Smooth muscle cell (in vitro differentiated cells): ENCODE measurements around the gene WIPI1. TPM values are rescaled to one million over a fixed set of nuclear protein-coding genes. Genes with fewer than 3 reads are reported as not detected.

ENCODE experiments used
- DNase-seq: peaks from one replicate; lab custom pipeline; 2025; ENCODE audit not compliant: unreplicated experiment; lab: John Stamatoyannopoulos, UW
- H2AFZ ChIP-seq: fragments of 200-600 bp; sonication (generic); 2 replicates; pipeline ENCODE4 v1.6.0; 2016; ENCODE audit warnings: antibody characterized with exemption, low read depth, mild to moderate bottlenecking
- H3F3A ChIP-seq: fragments of 200-600 bp; sonication (generic); 2 replicates; pipeline ENCODE4 v1.6.0; 2017; ENCODE audit warnings: antibody characterized with exemption, low read depth
- H3K27ac ChIP-seq: fragments of 200-600 bp; sonication (generic); 2 replicates; pipeline ENCODE4 v1.5.1; 2016; ENCODE audit warnings: low read depth, mild to moderate bottlenecking
- H3K27me3 ChIP-seq: fragments of 200-600 bp; sonication (generic); 2 replicates; pipeline ENCODE4 v1.6.1; 2016; ENCODE audit warnings: low read depth, mild to moderate bottlenecking
- H3K36me3 ChIP-seq: fragments of 200-600 bp; sonication (generic); 2 replicates; pipeline ENCODE4 v1.5.1; 2016; ENCODE audit warnings: low read depth
- H3K4me1 ChIP-seq: fragments of 200-600 bp; sonication (generic); 2 replicates; pipeline ENCODE4 v1.5.1; 2016; ENCODE audit warnings: low read depth
- H3K4me2 ChIP-seq: fragments of 200-600 bp; sonication (generic); 2 replicates; pipeline ENCODE4 v1.6.0; 2016; ENCODE audit warnings: mild to moderate bottlenecking
- H3K4me3 ChIP-seq: fragments of 200-600 bp; sonication (generic); 2 replicates; pipeline ENCODE4 v1.5.1; 2016; ENCODE audit warnings: mild to moderate bottlenecking
- H3K79me2 ChIP-seq: fragments of 200-600 bp; sonication (generic); 2 replicates; pipeline ENCODE4 v1.6.0; 2016; ENCODE audit warnings: low read depth, mild to moderate bottlenecking
- H3K9ac ChIP-seq: fragments of 200-600 bp; sonication (generic); 2 replicates; pipeline ENCODE4 v1.6.0; 2016; ENCODE audit warnings: low read depth
- H3K9me3 ChIP-seq: fragments of 200-600 bp; sonication (generic); replicated peaks from 2 replicates; pipeline ENCODE4 v1.5.1; 2016; ENCODE audit warnings: low read depth
- H4K20me1 ChIP-seq: fragments of 200-600 bp; sonication (generic); 2 replicates; pipeline ENCODE4 v1.6.0; 2016; ENCODE audit warnings: low read depth
- WGBS: methylation state at CpG from one replicate; pipeline ENCODE4 v1.1.7; 2016; ENCODE audit warnings: low lambda C conversion rate; 5-methylcytosine and 5-hydroxymethylcytosine counted together
- polyA plus RNA-seq: library from polyadenylated mRNA; unstranded; fragments of >200 nt; fragmentation: Nextera tagmentation; extraction: Ambion mirVana; gene quantifications from 2 replicates; pipeline ENCODE4 v1.2.1, GENCODE V29; 2016
- total RNA-seq: library from RNA; depleted of rRNA; stranded (reverse); fragments of >200 nt; gene quantifications from 2 replicates; pipeline ENCODE4 v1.2.3, GENCODE V29; 2014
- TF ChIP-seq, protein P1 (sequence below): fragments of 200-600 bp; sonication (generic); IDR thresholded peaks from 2 replicates; pipeline ENCODE4 v1.5.1; 2017; ENCODE audit warnings: borderline replicate concordance, mild to moderate bottlenecking, antibody characterized with exemption; ENCODE audit not compliant: insufficient read depth, poor library complexity, severe bottlenecking

WIPI1 gene
- total and polyA plus RNA-seq, 2 experiments from 2014 or later: 188 to 196 TPM

DNA sequence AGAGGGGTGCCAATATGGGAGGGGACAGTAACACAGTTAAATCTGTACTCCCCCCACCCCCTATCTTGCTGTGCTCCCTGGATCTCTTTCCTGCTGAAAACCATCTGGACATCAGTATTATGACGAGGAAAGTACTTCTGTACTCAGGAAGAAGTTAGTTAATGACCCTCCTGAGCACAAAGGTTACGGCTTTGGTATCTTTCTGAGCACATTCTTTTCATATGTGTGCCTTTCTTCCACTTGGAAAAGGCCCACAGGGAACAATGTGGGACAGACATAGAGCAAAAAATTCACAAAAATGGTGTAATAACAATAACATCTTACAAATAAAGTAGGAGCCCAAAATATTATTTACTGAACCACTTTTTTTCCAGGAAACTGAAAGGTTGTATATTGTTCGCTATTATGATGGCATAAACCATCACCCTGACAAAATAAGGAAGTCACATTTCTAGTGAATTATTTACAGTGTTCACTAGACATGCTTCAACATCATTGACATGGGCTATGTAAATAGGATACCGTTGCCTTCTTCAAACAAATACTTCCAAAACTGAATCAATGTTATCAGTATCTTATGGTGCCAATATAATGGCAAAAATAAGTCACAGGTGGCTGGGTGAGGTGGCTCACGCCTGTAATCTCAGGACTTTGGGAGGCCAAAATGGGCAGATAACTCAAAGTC lies 5.5 kb downstream of the WIPI1 start:
- Histone ChIP-seq H3K9ac (no peak overlapping the region), H3K79me2 (peaks cover 47% of the 10 kb centered on the region), H3K27ac (no peak overlapping the region), H4K20me1 (peaks cover 92% of the 10 kb centered on the region), H3K36me3 (peaks cover 19% of the 10 kb centered on the region), H3K4me1 (no peaks in the 10 kb centered on the region), H2AFZ (no peak overlapping the region), H3K27me3 (no peaks in the 10 kb centered on the region), H3K4me2 (no peak overlapping the region), H3K9me3 (no peaks in the 10 kb centered on the region), H3K4me3 (no peak overlapping the region), H3F3A (peaks cover 16% of the 10 kb centered on the region)
- TF ChIP-seq, protein P1, sequence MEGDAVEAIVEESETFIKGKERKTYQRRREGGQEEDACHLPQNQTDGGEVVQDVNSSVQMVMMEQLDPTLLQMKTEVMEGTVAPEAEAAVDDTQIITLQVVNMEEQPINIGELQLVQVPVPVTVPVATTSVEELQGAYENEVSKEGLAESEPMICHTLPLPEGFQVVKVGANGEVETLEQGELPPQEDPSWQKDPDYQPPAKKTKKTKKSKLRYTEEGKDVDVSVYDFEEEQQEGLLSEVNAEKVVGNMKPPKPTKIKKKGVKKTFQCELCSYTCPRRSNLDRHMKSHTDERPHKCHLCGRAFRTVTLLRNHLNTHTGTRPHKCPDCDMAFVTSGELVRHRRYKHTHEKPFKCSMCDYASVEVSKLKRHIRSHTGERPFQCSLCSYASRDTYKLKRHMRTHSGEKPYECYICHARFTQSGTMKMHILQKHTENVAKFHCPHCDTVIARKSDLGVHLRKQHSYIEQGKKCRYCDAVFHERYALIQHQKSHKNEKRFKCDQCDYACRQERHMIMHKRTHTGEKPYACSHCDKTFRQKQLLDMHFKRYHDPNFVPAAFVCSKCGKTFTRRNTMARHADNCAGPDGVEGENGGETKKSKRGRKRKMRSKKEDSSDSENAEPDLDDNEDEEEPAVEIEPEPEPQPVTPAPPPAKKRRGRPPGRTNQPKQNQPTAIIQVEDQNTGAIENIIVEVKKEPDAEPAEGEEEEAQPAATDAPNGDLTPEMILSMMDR: no peak
- 94% methylated on average over 5 of the region's 5 CpGs for WGBS
- no peak for DNase-seq

DNA sequence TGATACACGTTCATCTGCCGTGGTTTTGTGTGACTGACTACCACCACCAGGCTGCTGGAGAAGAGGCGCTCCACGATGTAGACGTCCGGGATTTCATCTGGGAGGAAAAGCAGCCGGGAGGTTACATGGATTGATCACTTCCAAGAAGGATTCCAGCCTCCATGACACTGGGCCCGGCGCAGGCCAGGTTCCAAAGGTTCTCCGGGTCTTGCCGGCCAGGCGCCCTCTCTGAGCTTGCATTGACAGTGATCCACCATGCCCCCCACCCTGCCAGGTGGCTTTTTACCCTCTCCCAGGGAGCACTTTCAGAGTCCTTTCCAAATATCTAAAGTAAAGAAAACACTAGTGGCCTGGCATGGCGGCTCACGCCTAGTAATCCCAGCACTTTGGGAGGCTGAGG lies 6.5 kb downstream of the WIPI1 start:
- Histone ChIP-seq H3K9ac (no peak overlapping the region), H4K20me1 (peaks cover 95% of the 10 kb centered on the region), H3F3A (peaks cover 5% of the 10 kb centered on the region), H3K27me3 (no peaks in the 10 kb centered on the region), H3K9me3 (no peaks in the 10 kb centered on the region), H3K4me1 (no peaks in the 10 kb centered on the region), H3K36me3 (peaks cover 30% of the 10 kb centered on the region), H3K79me2 (peaks cover 47% of the 10 kb centered on the region), H2AFZ (no peak overlapping the region), H3K4me2 (no peak overlapping the region), H3K27ac (no peak overlapping the region), H3K4me3 (no peak overlapping the region)
- 93% methylated on average over 12 of the region's 14 CpGs for WGBS
- TF ChIP-seq, protein P1: no peak
- DNase-seq: no peak

DNA sequence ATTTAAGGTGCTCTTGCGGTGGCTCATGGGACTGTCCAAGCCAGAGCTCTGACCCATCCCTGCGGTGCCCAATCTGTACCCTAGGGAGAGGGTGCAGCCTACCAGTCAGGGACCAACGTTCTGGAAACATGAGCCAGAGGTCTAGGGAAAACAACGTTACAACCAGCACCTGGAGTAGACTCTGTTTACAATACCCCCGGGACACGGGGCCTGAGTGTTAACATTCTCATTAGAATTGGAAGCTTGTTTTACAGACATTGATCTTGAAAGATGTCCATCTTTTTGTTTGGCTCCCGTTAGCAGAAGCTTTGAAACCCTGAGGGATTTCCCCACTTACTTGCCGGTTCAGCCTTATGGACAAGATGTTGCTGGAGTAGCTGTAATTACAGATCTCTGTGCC lies 6.9 kb downstream of the WIPI1 start:
- Histone ChIP-seq H2AFZ (no peak overlapping the region), H3K4me3 (no peak overlapping the region), H3K4me2 (no peak overlapping the region), H3K4me1 (no peaks in the 10 kb centered on the region), H3K9me3 (no peaks in the 10 kb centered on the region), H3F3A (peaks cover 1% of the 10 kb centered on the region), H4K20me1 (peaks cover 95% of the 10 kb centered on the region), H3K36me3 (peaks cover 31% of the 10 kb centered on the region), H3K27ac (no peak overlapping the region), H3K9ac (no peak overlapping the region), H3K79me2 (peaks cover 43% of the 10 kb centered on the region), H3K27me3 (no peaks in the 10 kb centered on the region)
- no peak for DNase-seq
- 87% methylated on average over 8 of the region's 8 CpGs for WGBS
- TF ChIP-seq, protein P1: no peak
